ENCODE data around the gene ATP5IF1. TPM values are rescaled to one million over a fixed set of nuclear protein-coding genes. Genes with fewer than 3 reads are reported as not detected.

Gene ATP5IF1
- total RNA-seq, 2 donors from 2014 or later = 472 to 881 TPM

DNA sequence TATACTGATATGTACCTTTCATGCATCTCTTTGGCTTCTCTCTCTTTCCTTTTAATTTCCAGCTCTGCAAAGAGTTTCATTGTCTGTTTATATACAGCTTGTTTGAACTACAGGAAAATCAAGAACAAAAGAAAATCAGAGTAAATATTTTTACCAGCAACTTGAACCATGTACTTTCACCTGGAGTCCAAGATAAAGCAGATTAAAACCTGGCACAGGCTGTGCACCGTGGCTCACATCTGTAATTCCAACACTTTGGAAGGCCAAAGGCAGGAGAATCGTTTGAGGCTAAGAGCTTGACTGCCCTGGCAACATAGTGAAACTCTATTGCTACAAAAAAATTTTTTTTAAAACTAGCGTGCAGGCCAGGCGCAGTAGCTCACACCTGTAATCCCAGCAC lies 30.7 kb upstream of the ATP5IF1 start:
- H3K9me3 ChIP-seq = no peaks in the 10 kb centered on the region
- peaks cover 89% of the 10 kb centered on the region for H3K36me3 ChIP-seq
- no peak for DNase-seq (ENCODE audit: low spot score)
- no peaks in the 10 kb centered on the region for H3K4me1 ChIP-seq
- H3K4me3 ChIP-seq = no peak overlapping the region
- TF ChIP-seq, protein P1, sequence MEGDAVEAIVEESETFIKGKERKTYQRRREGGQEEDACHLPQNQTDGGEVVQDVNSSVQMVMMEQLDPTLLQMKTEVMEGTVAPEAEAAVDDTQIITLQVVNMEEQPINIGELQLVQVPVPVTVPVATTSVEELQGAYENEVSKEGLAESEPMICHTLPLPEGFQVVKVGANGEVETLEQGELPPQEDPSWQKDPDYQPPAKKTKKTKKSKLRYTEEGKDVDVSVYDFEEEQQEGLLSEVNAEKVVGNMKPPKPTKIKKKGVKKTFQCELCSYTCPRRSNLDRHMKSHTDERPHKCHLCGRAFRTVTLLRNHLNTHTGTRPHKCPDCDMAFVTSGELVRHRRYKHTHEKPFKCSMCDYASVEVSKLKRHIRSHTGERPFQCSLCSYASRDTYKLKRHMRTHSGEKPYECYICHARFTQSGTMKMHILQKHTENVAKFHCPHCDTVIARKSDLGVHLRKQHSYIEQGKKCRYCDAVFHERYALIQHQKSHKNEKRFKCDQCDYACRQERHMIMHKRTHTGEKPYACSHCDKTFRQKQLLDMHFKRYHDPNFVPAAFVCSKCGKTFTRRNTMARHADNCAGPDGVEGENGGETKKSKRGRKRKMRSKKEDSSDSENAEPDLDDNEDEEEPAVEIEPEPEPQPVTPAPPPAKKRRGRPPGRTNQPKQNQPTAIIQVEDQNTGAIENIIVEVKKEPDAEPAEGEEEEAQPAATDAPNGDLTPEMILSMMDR (IDR thresholded peaks at IDR 0.05) = no peak
- no peaks in the 10 kb centered on the region for H3K27me3 ChIP-seq
- no peak overlapping the region for H3K27ac ChIP-seq

DNA sequence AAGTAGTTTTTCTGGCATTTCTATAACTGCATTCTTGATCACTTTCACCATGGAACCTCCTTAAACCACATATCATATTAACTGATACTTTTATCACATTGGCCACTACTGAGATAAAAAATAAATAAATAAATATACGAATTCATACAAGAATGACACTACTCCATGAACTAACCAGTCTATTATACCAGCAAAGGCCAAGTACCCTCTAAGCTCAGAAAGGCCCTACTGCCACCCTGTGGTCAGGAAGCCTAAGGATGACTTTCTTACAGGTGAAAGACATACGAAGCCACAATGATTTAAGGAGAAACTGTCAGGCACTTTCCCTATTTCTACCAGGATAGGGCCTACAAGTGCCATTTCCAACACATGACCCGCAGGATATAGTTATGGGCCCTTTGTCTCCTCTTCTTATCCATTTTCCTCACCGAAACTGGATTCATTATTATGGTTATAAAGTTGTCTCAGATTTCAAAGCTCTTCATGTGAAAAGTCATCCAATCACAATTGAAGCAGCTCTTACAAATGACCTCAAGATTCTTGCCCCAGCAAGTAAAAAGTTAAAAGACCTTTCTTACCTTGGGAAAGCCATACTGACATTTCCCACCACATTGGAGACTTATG lies 27.0 kb upstream of the ATP5IF1 start:
- Histone ChIP-seq H3K27ac (no peak overlapping the region), H3K9me3 (no peaks in the 10 kb centered on the region), H3K4me1 (no peaks in the 10 kb centered on the region), H3K27me3 (no peaks in the 10 kb centered on the region), H3K4me3 (no peak overlapping the region), H3K36me3 (peaks cover 62% of the 10 kb centered on the region)
- no peak for DNase-seq (ENCODE audit: low spot score)
- TF ChIP-seq, protein P1 (IDR thresholded peaks at IDR 0.05) = peak; percentile 46 to 74

DNA sequence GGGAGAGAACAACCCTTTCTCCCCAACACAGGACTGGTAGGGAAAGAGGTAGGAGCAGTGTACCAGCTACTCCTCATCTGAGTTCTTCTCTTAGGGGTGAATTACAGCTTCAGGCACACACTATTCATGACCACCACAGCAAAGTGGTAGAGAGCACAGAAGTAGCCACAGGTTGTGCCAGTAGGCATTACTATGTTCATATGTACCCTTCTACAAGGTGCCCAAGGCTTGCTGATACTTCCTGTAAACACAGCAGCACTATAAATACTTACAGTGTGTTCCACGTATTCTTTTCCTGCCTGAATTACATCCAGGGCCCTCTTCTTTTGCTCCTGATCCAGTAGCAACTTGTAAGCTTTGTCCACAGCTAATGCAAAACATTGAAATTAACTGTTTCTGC lies 26.2 kb upstream of the ATP5IF1 start:
- TF ChIP-seq, protein P1 (IDR thresholded peaks at IDR 0.05) = no peak
- Histone ChIP-seq H3K27ac (no peak overlapping the region), H3K4me3 (no peak overlapping the region), H3K36me3 (peaks cover 59% of the 10 kb centered on the region), H3K4me1 (no peaks in the 10 kb centered on the region), H3K27me3 (no peaks in the 10 kb centered on the region), H3K9me3 (no peaks in the 10 kb centered on the region)
- no peak for DNase-seq (ENCODE audit: low spot score)

DNA sequence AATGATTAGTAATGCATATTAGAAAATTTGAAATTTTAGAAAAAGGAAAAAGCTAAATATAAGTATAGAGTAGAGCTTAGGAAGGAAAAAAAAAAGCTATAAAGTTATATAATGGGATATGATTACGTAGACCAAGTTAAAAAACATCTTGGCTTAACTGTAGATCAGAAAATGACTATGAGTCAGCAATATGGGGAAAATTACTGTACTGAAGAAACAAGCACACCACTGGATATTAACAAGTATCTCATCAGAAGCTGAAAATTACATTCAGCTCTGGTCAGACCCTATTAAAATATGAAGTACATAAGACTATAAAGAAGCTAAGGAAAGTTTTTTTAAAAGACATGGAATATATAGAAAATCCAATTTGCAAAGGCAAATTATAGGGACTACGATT lies 22.6 kb upstream of the ATP5IF1 start:
- Histone ChIP-seq H3K27ac (no peak overlapping the region), H3K9me3 (no peaks in the 10 kb centered on the region), H3K27me3 (no peaks in the 10 kb centered on the region), H3K36me3 (peaks cover 30% of the 10 kb centered on the region), H3K4me3 (no peak overlapping the region), H3K4me1 (no peaks in the 10 kb centered on the region)
- TF ChIP-seq, protein P1 (IDR thresholded peaks at IDR 0.05) = no peak
- DNase-seq (ENCODE audit: low spot score) = no peak

DNA sequence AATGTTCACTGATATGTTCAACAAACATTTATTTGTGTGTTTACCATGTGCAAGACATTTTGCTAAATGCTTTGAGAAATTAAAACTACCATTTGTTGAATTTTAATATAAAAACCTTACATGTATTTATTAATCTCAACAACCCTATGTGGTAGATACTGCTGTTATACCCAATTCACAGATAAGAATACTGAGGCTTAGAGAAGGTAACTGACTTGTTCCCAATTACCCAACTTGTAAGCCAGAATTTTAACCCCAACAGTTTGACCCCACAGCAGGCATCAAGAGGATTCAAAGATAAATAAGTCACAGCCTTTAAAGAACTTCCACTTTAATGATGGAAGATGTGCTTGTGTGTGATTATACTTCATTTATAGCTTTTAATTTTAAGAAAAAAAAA lies 6.8 kb upstream of the ATP5IF1 start:
- no peak for DNase-seq (ENCODE audit: low spot score)
- Histone ChIP-seq H3K27me3 (no peaks in the 10 kb centered on the region), H3K9me3 (no peaks in the 10 kb centered on the region), H3K27ac (no peak overlapping the region), H3K36me3 (peaks cover 59% of the 10 kb centered on the region), H3K4me1 (peaks cover 0 to 20% of the 10 kb centered on the region in 2 donors), H3K4me3 (no peak overlapping the region)
- TF ChIP-seq, protein P1 (IDR thresholded peaks at IDR 0.05) = no peak

DNA sequence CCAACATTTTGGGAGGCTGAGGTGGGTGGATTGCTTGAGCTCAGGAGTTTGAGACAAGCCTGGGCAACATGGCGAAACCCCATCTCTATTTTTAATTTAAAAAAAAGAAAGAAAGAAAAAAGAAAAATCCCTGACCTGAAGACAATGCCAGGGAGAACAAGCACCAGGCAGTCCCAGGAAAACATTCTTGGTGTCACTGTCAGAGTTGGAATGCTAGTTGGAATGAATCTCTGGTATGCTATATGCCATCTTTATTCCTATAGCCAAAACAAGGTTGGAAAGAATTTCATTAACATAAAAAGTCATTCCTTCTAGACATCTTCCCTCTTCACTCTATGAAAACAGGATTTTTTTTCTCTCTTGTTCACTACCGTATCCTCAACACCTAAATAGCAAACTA lies 5.9 kb upstream of the ATP5IF1 start:
- no peaks in the 10 kb centered on the region for H3K9me3 ChIP-seq
- DNase-seq (ENCODE audit: low spot score) = no peak
- H3K27ac ChIP-seq = no peak overlapping the region
- H3K36me3 ChIP-seq = peaks cover 50% of the 10 kb centered on the region
- H3K27me3 ChIP-seq = no peaks in the 10 kb centered on the region
- no peak overlapping the region for H3K4me3 ChIP-seq
- TF ChIP-seq, protein P1 (IDR thresholded peaks at IDR 0.05) = no peak
- peaks cover 0 to 23% of the 10 kb centered on the region in 2 donors for H3K4me1 ChIP-seq

Data from right atrium auricular region (tissue), 2 donors.